ENCODE results near the gene ACRBP. TPM values are rescaled to one million over a fixed set of nuclear protein-coding genes. Genes with fewer than 3 reads are reported as not detected.
"Not testable (repeated sequence)": the region's sequence is repeated elsewhere in the genome, so short reads cannot be mapped to it uniquely, and the experiment has no call there.

The ACRBP gene
- total RNA-seq, 1 donor from 2014 or later = 2.9 TPM

GRCh38 chr12:6614513-6615172, 32.6 kb downstream of the ACRBP start:
- DNase-seq (ENCODE audit: low spot score) = no peak

DNA sequence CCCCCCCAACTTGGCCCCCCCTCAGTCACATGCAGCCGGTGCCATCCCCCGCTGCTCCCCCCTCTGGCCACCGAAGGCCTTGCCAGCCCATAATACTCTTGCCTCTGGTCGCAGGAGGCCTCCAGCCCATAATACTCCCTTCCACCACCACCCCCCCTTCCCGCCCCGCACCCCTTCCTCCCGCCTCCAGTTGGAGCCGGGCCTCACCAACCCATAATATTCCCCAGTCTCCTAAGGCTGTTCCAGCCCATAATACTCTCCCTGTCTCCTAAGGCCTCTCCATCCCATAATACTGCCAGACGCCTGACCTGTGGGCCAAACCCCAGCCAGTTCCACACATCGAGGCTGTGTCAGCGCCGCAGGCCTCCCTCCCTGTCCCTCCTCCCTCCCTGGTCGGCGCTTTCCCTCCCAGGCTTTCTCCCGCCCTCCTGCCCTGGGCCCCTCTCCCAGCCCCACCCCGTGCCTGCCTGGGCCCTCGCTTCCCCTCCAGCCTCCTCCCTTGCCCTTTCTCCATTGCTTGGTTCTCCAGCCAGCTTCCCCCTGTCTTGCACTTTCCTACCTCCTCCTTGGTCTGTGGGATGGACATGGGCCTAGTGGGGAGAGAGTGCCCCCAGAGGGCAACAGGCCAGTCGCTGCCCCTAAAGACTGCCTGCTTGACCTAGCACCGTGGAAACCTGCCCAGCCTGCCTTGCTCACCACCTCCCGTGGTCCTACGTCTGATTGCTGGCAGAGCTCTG, 33.3 kb downstream of the ACRBP start:
- DNase-seq (ENCODE audit: low spot score) = peak; percentile 100

GRCh38 chr12:6613015-6613775, 34.0 kb downstream of the ACRBP start:
- peak; percentile 93 for DNase-seq (ENCODE audit: low spot score)

DNA sequence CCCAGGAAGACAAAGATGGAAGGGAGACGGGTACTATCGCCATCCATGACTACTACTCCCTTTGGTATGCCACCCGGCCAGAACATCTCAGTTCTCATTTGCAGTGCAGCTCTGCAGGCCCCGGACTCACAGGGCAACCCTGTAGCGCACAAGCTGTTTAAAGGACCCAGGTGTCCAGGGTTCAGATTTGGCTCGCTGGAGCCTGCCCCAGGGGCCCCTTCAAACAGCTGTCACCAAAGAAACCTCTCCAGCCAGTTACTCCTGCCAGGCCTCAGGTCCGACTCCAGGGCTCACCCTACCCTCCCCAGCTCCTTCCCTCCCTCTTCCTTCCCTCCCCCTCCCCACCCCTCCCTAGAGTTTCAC, 34.6 kb downstream of the ACRBP start:
- DNase-seq (ENCODE audit: low spot score) = no peak

GRCh38 chr12:6612247-6612646, 35.0 kb downstream of the ACRBP start:
- DNase-seq (ENCODE audit: low spot score) = no peak

- DNase-seq (ENCODE audit: low spot score) = peak; percentile 34
Observed at GRCh38 chr12:6608592-6609281, 38.5 kb downstream of the ACRBP start.

- DNase-seq (ENCODE audit: low spot score) = peak; percentile 62
Observed at GRCh38 chr12:6607751-6608591, 39.3 kb downstream of the ACRBP start.

DNA sequence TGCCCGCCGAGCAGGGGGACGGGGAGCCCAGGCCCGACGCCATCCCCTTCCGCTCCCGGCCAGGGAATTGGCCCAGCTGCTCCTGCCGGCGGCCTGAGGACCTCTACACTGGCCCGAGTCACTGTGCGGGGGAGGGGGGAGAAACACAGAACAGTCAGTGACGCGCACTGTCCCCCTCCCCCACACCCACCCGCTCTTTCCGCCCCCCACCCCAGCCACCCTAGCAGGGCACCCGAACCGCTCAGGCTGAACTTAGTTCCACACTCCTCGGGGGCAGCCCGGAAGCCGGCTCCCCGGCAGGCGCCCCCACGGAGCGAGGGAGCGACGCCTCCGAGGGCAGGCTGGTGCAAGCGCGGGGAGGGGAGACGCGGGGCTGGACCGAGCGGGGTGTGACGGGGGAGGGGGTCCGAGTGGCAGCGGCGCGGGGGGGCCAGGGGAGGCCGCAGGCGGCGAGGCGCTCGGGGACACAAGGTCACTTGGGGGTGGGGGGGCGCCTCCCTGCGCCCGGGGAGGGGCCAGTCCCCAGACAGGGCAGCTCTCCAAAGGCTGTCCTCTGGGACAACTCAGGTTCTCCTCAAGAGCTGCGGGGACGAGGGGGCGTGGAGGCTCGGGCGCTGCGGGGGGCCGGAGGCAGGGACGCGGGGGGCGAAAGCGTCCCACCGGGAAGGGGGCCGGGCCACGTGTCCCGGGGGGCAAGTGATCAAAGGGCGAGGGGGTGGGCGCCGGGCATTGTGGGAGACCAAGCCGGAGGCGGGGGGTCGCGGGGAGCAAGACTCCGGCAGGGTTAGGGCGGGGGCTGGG, 40.7 kb downstream of the ACRBP start:
- peak; percentile 40 for DNase-seq (ENCODE audit: low spot score)

GRCh38 chr12:6605421-6606330, 41.6 kb downstream of the ACRBP start:
- DNase-seq (ENCODE audit: low spot score) = peak; percentile 45

- DNase-seq (ENCODE audit: low spot score) = no peak
Observed at GRCh38 chr12:6604259-6605029, 42.8 kb downstream of the ACRBP start.

DNA sequence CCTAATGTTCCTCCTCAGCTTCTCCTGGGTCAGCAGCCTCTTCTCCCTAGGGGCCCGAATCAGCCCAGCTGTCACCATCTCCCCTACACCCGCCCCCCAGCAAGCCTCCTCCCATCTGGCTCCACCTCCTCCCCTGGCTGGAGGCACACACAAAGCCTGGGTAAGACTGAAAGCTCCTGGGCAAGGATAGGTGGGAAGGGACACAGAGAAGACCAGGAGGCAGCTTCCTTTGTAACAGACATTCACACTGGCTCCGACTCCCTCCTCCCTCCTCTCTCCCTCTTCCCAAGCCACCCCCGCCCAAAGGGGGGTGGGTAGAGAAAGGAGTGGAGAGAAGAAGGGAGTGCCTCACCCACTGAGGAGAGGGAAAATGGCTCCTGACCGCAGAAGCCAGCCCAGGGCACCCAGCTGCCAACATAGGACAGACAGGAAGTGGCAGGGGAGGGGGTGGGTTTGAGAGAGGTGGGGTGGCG, 44.1 kb downstream of the ACRBP start:
- DNase-seq (ENCODE audit: low spot score) = peak; percentile 35

GRCh38 chr12:6602526-6602925, 44.7 kb downstream of the ACRBP start:
- DNase-seq (ENCODE audit: low spot score) = no peak

- not testable (repeated sequence) for DNase-seq (ENCODE audit: low spot score)
Observed at GRCh38 chr12:6595673-6596072, 51.6 kb downstream of the ACRBP start.

GRCh38 chr12:6592087-6592486, 55.1 kb downstream of the ACRBP start:
- DNase-seq (ENCODE audit: low spot score) = no peak
